ENCODE measurements around the gene AEBP2. TPM values are rescaled to one million over a fixed set of nuclear protein-coding genes. Genes with fewer than 3 reads are reported as not detected.

Gene AEBP2
- total and polyA plus RNA-seq, 2 of the 8 experiments (the other 6 are each of a cell fraction or from before 2014, with no cell fraction given) = 13.6 to 61.4 TPM

DNA sequence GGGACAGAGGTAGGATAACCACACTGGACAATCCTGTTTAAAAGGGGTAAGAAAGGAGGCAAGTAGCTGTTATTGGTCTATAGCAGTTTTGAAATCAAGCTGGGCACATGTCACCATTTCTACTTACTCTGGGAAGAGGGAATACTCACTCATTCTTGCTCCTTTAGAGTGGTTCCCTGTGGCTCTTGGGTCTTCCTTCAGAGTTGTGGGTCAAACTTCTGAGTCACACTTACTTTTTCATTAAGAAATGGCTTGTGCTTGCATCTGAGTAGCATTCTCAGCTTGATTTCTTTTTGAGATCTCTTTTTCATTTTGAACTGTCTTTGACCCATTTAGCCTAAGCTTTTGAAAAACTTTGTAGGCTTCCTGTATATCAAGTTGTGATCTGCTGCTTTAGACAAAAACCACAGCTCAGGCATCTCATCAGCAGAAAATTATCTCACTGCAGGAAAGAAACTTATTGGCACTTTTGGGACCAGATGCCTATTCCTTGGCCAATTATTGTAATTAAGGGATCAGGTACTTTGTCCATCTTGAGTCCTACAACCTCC is 122.2 kb downstream of the AEBP2 start:
- Histone ChIP-seq H3K4me2 (ENCODE audit: insufficient read depth in 1 of 2, low read depth in 2 of 2, low read length in 2 of 2) (no peak overlapping the region), H3K23me2 (ENCODE audit: low read depth, low read length) (no peaks in the 10 kb centered on the region), H4K20me1 (replicated peaks in 1 of 2; ENCODE audit: control insufficient read depth in 1 of 2, insufficient read depth in 2 of 2, low read length in 2 of 2) (no peaks in the 10 kb centered on the region), H3K9me3 (ENCODE audit: insufficient read depth in 2 of 2, low read depth in 1 of 2, low read length in 1 of 2) (no peaks in the 10 kb centered on the region), H4K8ac (ENCODE audit: extremely low read depth, insufficient read depth, low read length) (no peak overlapping the region), H3K9ac (replicated peaks in 1 of 4; ENCODE audit: extremely low read depth in 1 of 4, low read depth in 3 of 4, low read length in 3 of 4) (no peak overlapping the region), H3K79me2 (ENCODE audit: control insufficient read depth in 1 of 2, insufficient read depth in 2 of 2, low read length in 2 of 2) (no peaks in the 10 kb centered on the region), H3K36me3 (ENCODE audit: control insufficient read depth in 2 of 4, insufficient read depth in 4 of 4, low read length in 3 of 4) (no peaks in the 10 kb centered on the region), H3K18ac (ENCODE audit: extremely low read depth, low read length) (no peak overlapping the region), H2BK15ac (ENCODE audit: low read length) (no peak overlapping the region), H3K27ac (ENCODE audit: low read depth, low read length) (no peak overlapping the region), H4K91ac (replicated peaks; ENCODE audit: insufficient read length, low read length) (no peak overlapping the region), H2BK5ac (ENCODE audit: low read depth, low read length) (no peak overlapping the region), H2AFZ (ENCODE audit: low read length) (no peak overlapping the region), H3K4ac (replicated peaks; ENCODE audit: insufficient read length, low read depth, low read length) (no peak overlapping the region), H3K14ac (ENCODE audit: insufficient read length) (no peak overlapping the region), H3K23ac (ENCODE audit: insufficient read length) (no peak overlapping the region), H3K4me3 (ENCODE audit: extremely low read depth in 1 of 4, insufficient read depth in 2 of 4, low read depth in 3 of 4, low read length in 4 of 4) (no peak overlapping the region), H3K79me1 (ENCODE audit: low read depth, low read length) (no peaks in the 10 kb centered on the region), H4K5ac (ENCODE audit: insufficient read length, low read depth, low read length) (no peak overlapping the region), H2BK20ac (ENCODE audit: low read length) (no peak overlapping the region), H2BK12ac (ENCODE audit: low read depth, low read length) (no peak overlapping the region), H2AK5ac (ENCODE audit: low read depth, low read length) (no peak overlapping the region), H2BK120ac (replicated peaks; ENCODE audit: low read depth, low read length) (no peak overlapping the region), H3K27me3 (replicated peaks in 1 of 4; ENCODE audit: control insufficient read depth in 3 of 4, extremely low read depth in 1 of 4, insufficient read depth in 3 of 4, low read length in 3 of 4) (no peaks in the 10 kb centered on the region), H3K4me1 (replicated peaks in 1 of 4; ENCODE audit: control insufficient read depth in 3 of 4, insufficient read depth in 4 of 4, low read length in 3 of 4) (0 out of 7 replicates have a peak, but pooled peaks cover 0 to 3% (median 0%) of the 10 kb centered on the region in 4 experiments), H3K56ac (replicated peaks; ENCODE audit: insufficient read length, low read depth, low read length) (no peak overlapping the region)
- ChIA-PET CTCF (ENCODE audit: partially characterized antibody) (interaction anchor here (0.6 to 1.3 kb wide), 4 partner anchors 8 to 35 kb away, joined by 3 to 5 read pairs (median 3); no protein-coding TSS in a partner anchor), POLR2A (ENCODE audit: partially characterized antibody) (no interaction called here)
- DNase-seq (ENCODE audit: low read depth in 1 of 2, low spot score in 2 of 2) = no peak
- FAIRE-seq = no peak
- TF ChIP-seq MAFK (IDR thresholded peaks at IDR 0.05; ENCODE audit: low read depth, low read length) (no peak), CHD1 (IDR thresholded peaks at IDR 0.05; ENCODE audit: low read depth, low read length) (no peak), CBX5 (IDR thresholded peaks at IDR 0.05; ENCODE audit: low read depth, low read length) (no peak), ASH2L (IDR thresholded peaks at IDR 0.05; ENCODE audit: low read length) (no peak), PHF8 (conservative IDR thresholded peaks at IDR 0.05; ENCODE audit: low read depth, low read length) (no peak), SP1 (IDR thresholded peaks at IDR 0.05; ENCODE audit: low read depth, low read length) (no peak), CEBPB (IDR thresholded peaks at IDR 0.05; ENCODE audit: low read depth, low read length) (no peak), TAF7 (optimal IDR thresholded peaks at IDR 0.05; ENCODE audit: borderline replicate concordance, low read depth, low read length) (no peak), CTBP2 (IDR thresholded peaks at IDR 0.05; ENCODE audit: borderline replicate concordance, insufficient read depth, insufficient read length, low read length) (no peak), FOSL1 (IDR thresholded peaks at IDR 0.05; ENCODE audit: insufficient read depth, low read depth, low read length) (no peak)
- TF ChIP-seq, protein P1, sequence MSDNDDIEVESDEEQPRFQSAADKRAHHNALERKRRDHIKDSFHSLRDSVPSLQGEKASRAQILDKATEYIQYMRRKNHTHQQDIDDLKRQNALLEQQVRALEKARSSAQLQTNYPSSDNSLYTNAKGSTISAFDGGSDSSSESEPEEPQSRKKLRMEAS (IDR thresholded peaks at IDR 0.05) = no peak

All from H1 (cell line).